Stimulated activated CD4-positive, alpha-beta T cell treated with anti-CD3 and anti-CD28 coated beads, Interleukin-1b, Interleukin-23, amount 100 ng/mL, for 1 hour (primary cell): Measurements from ENCODE around the gene LRRC2.
"Not testable (repeated sequence)": the region's sequence is repeated elsewhere in the genome, so short reads cannot be mapped to it uniquely, and the experiment has no call there.

Experiments
- DNase-seq, 2 donors: peaks; one replicate each; pipeline ENCODE4 v3.0.0-alpha.2; 2020; ENCODE audit warnings: low read depth in 2 of 2

Gene LRRC2

GRCh38 chr3:46557814-46558183 is 8.3 kb downstream of the LRRC2 start:
- no peak for DNase-seq

GRCh38 chr3:46553154-46553553 is 12.9 kb downstream of the LRRC2 start:
- no peak for DNase-seq

DNA sequence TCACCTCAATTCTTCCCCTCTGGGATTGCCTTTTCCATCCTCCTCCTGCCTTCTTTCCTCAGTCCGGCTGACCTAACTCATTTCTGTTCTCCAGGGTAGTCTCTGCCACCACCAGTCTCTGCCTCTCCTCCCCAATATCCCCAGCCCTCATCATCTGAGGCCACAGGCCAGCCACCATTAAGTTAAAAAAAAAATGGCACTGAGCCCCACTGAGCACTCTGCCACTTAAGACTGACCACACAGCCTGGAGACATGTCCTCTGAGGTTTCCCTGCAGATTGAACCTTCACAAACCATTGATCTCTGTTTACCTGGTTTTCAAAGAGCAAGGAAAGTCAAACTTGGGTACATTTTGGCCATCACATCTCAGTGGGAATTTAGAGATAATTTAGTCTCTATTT is 13.6 kb downstream of the LRRC2 start:
- DNase-seq: no peak

DNA sequence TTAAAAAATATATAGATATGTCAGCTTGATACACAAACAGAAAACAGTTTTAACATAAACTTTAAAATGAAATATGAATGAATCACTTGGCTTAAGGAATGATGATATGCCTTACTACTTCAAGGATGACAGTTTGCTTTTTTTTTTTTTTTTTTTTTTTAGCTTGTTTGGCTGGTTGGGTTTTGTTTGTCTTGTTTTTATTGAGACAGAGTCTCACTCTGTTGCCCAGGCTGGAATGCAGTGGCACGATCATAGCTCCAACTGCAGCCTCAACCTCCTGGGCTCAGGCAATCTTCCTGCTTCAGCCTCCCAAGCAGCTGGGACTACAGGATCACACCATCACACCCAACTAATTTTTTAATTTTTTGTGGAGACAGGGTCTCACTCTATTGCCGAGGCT is 14.5 kb downstream of the LRRC2 start:
- no peak for DNase-seq

GRCh38 chr3:46549989-46550388 is 16.1 kb downstream of the LRRC2 start:
- DNase-seq: no peak

DNA sequence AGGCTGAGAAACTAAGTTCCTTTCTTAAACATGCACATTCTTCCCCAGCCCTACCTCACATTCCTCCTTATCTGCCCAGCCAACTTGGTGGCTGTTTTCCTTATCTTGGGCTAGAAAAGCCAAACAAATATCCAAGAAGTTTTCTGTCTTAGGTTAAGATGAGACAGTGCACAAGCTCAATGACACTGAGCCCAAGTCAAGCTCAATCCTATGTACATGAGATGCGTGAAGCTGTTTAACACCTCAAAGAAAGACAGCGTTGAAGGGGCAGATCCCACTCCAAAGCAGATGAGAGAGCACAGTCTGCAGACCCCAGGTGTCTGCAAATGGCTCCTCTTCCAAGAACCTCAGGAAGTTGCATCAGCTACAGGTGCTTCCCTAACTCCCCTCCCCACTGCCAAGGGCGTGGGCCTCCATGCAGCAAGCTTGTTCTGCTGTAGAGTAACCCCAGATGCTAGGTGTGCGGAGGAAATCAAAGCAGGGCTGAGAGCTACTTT is 16.6 kb downstream of the LRRC2 start:
- no peak for DNase-seq

GRCh38 chr3:46548611-46549010 is 17.5 kb downstream of the LRRC2 start:
- DNase-seq: not testable (repeated sequence)

GRCh38 chr3:46546896-46547440 is 19.1 kb downstream of the LRRC2 start:
- DNase-seq: no peak

- DNase-seq: no peak
These were observed 20.1 kb downstream of the LRRC2 start for GRCh38 chr3:46545818-46546630.

- DNase-seq: no peak
These were observed 21.2 kb downstream of the LRRC2 start for GRCh38 chr3:46544771-46545503.

- DNase-seq: no peak
These were observed 23.3 kb downstream of the LRRC2 start for GRCh38 chr3:46542801-46543201.

DNA sequence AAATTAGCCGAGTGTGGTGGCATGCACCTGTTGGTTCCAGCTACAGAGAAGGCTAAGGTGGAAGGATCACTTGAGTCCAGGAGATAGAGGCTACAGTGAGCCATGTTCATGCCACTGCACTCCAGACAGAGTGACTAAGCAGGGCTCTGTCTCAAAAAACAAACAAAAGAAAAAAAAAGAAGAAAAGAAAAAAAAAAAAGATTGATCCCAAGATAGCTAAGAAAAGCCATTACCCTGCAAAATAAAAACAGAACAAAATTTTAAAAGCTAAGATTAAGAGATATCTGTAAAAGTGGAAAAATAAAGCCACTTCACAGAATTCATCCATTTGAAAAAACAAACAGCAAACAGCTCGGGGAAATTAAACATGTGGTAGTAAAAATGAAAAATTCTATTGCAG is 23.8 kb downstream of the LRRC2 start:
- no peak for DNase-seq

GRCh38 chr3:46541835-46542234 is 24.3 kb downstream of the LRRC2 start:
- DNase-seq: no peak

DNA sequence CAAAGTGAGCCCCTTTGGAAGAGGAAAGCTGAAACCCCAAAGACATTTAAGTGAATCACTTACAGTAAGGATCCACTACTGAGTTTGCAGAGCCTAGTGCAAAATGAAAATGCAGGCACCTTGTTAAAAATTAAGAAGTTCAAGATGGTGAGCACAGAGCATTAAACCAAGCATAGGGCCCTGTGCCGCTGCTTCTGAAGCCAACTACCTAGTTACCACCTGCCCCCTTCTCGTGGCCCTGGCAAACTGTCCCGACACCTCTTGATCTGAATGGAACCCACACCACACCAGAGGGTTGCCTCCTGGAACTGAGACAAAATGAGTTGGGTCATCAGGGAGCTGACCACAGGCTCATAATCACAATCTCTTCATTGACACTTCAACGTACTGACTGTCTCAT is 25.6 kb downstream of the LRRC2 start:
- no peak for DNase-seq

GRCh38 chr3:46539443-46540005 is 26.6 kb downstream of the LRRC2 start:
- DNase-seq: no peak

- DNase-seq: peak; percentile 24 to 75
These were observed 27.2 kb downstream of the LRRC2 start for GRCh38 chr3:46538803-46539442.

DNA sequence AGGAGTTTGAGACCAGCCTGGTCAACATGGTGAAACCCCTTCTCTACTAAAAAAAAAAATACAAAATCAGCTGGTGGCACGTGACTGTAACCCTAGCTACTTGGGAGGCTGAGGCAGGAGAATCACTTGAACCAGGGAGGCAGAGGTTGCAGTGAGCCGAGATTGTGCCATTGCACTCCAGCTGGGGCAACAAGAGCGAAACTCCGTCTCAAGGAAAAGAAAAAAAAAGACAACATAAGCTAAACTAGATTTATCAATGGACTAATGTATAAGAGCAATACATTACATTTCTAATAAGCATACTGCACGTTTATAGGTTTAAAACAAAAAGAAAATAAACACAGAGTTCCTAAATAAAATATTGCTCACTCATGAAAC is 27.7 kb downstream of the LRRC2 start:
- not testable (repeated sequence) for DNase-seq

DNA sequence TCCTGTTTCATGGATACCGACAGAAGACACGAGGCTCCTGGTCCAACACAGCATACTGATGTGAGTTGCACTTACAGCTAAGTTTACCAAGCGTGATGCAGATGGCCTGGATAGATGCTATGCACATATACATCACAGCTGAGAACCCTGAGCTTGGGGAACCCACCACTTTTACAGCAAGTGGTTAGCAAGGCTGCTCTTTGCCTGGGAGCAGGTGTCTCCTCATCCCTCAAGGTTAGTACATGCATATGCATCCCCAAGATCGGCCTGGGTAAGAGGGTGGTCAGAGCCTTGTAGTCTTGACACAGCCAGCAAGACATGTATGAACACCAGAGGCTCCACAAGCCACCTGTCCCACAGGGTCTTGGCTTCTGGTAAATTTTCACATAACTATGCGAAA is 28.3 kb downstream of the LRRC2 start:
- no peak for DNase-seq

GRCh38 chr3:46537316-46537715 is 28.8 kb downstream of the LRRC2 start:
- DNase-seq: no peak

DNA sequence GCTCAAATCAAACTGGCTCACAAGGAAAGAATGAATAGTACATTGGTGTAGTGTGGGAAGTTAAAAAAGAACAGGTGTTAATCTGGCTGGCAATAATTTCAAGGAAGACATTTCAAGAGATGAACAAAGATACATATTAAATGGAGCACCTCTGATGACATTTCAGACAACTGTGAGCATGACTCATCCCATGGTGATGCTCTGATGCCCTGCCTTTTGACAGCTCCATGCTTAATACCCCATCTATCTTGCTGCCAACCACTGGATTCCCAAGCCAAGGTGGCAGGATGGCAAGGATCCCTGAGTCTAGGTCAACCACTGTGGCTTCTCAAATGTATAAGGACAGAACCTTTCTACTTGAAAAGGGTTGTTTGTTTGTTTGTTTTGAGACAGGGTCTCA is 29.3 kb downstream of the LRRC2 start:
- DNase-seq: no peak

GRCh38 chr3:46535746-46536145 is 30.4 kb downstream of the LRRC2 start:
- DNase-seq: no peak

- DNase-seq: no peak
These were observed 33.0 kb downstream of the LRRC2 start for GRCh38 chr3:46533091-46533490.
